GM12874 (cell line): ENCODE measurements around the gene ACOT13.

Source experiments
- TF ChIP-seq, protein P1 (sequence below): IDR thresholded peaks from 2 replicates; pipeline ENCODE4 v1.5.1; 2011; ENCODE audit warnings: low read depth, mild to moderate bottlenecking, control low read depth, low read length, moderate library complexity; ENCODE audit not compliant: insufficient read depth

The ACOT13 gene

GRCh38 chr6:24683297-24684296 lies 16.7 kb downstream of the ACOT13 start:
- TF ChIP-seq, protein P1, sequence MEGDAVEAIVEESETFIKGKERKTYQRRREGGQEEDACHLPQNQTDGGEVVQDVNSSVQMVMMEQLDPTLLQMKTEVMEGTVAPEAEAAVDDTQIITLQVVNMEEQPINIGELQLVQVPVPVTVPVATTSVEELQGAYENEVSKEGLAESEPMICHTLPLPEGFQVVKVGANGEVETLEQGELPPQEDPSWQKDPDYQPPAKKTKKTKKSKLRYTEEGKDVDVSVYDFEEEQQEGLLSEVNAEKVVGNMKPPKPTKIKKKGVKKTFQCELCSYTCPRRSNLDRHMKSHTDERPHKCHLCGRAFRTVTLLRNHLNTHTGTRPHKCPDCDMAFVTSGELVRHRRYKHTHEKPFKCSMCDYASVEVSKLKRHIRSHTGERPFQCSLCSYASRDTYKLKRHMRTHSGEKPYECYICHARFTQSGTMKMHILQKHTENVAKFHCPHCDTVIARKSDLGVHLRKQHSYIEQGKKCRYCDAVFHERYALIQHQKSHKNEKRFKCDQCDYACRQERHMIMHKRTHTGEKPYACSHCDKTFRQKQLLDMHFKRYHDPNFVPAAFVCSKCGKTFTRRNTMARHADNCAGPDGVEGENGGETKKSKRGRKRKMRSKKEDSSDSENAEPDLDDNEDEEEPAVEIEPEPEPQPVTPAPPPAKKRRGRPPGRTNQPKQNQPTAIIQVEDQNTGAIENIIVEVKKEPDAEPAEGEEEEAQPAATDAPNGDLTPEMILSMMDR: no peak

DNA sequence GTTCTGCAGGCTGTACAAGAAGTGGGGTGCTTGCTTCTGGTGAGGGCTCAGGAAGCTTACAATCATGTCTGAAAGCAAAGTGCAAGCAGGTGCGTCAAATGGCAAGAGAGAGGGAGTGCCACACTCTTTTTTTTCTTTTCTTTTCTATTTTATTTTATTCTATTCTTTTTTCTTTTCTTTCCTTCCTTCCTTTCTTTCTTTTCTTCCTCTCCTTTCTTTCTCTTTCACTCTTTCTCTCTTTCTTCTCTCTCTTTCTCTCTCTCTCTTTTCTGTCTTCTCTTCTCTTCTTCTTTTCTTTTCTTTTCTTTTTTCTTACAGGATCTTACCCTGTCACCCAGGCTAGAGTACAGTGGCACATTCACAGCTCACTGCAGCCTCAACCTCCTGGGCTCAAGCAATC lies 19.5 kb downstream of the ACOT13 start:
- TF ChIP-seq, protein P1: no peak

- TF ChIP-seq, protein P1: no peak
These were observed 20.1 kb downstream of the ACOT13 start for GRCh38 chr6:24686946-24687345.

- TF ChIP-seq, protein P1: no peak
These were observed 23.1 kb downstream of the ACOT13 start for GRCh38 chr6:24689964-24690363.

GRCh38 chr6:24690593-24690992 lies 23.7 kb downstream of the ACOT13 start:
- TF ChIP-seq, protein P1: no peak

GRCh38 chr6:24691550-24691949 lies 24.7 kb downstream of the ACOT13 start:
- TF ChIP-seq, protein P1: no peak

DNA sequence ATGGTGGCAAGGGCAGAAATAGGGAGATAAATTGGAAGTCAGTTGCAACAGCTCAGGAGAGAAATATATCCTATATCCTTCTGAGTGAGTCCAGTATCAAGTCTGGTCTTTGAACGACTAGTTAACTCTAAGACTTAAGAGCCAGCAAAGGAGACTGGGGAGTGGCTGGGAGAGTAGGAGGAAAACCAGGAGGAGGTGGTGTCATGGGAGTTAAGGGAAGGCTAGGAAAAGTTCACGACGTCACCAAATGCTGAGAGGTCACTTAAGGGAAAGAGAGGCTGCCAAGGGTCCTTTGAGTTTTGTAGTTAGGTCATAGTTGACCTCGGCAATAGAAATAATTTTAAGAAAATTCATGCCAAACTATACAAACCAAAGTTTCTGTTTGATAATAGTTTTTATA lies 25.1 kb downstream of the ACOT13 start:
- TF ChIP-seq, protein P1: no peak
